ENCODE results near the gene TBX1. TPM values are rescaled to one million over a fixed set of nuclear protein-coding genes. Genes with fewer than 3 reads are reported as not detected.

TBX1 gene
- total RNA-seq, 4 donors from 2014 or later = 1.0 to 23.2 (median 5.8) TPM

DNA sequence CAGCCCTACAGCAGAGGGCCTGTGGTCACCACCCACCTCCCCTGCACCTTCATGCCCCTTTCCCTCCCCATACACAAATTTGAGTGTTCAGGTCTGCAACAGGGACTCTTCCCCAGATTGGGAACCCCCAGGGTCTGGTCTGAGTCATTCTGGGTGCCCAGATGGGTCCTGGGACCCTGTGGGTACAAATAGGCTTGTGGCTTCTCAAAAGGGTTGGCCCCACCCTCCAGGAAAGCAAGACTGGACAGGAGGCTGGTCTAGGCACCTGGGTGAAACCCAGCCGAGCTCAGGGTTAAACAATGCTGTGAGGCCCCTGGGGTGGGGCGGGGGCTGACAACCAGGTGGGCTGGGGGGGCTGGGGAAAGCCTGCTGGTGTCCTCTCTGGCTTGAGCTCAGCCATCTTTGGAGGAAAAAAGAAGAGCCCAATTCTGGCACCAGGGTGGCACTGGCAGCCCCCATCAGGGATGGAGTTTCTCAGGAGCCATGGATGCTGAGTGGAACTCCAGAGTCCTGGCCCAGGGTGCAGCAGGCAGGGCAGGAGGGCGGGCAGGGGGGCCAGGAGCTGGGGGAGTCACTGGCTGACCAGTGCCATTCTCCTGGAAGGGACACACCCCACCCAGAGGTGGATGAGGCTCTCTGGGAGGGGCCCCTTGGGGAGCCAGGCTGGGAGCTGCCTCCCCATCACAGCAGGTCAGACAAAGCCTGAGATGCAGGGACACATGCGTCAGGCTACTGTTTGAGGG lies 45.2 kb upstream of the TBX1 start:
- H3K27ac ChIP-seq = peak overlapping the region; percentile 46 to 63
- peak overlapping the region; percentile 39 to 69 for H3K4me3 ChIP-seq
- H3K27me3 ChIP-seq = no peaks in the 10 kb centered on the region
- H3K4me1 ChIP-seq = no peaks in the 10 kb centered on the region
- TF ChIP-seq, protein P1, sequence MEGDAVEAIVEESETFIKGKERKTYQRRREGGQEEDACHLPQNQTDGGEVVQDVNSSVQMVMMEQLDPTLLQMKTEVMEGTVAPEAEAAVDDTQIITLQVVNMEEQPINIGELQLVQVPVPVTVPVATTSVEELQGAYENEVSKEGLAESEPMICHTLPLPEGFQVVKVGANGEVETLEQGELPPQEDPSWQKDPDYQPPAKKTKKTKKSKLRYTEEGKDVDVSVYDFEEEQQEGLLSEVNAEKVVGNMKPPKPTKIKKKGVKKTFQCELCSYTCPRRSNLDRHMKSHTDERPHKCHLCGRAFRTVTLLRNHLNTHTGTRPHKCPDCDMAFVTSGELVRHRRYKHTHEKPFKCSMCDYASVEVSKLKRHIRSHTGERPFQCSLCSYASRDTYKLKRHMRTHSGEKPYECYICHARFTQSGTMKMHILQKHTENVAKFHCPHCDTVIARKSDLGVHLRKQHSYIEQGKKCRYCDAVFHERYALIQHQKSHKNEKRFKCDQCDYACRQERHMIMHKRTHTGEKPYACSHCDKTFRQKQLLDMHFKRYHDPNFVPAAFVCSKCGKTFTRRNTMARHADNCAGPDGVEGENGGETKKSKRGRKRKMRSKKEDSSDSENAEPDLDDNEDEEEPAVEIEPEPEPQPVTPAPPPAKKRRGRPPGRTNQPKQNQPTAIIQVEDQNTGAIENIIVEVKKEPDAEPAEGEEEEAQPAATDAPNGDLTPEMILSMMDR (IDR thresholded peaks at IDR 0.05) = no peak
- no peak for TF ChIP-seq POLR2A (IDR thresholded peaks at IDR 0.05)
- no peaks in the 10 kb centered on the region for H3K36me3 ChIP-seq
- no peak for DNase-seq
- intact Hi-C loops (cut with DNase I; ENCODE audit: low total_unique reads) = no loop called here
- H3K9me3 ChIP-seq = no peaks in the 10 kb centered on the region

DNA sequence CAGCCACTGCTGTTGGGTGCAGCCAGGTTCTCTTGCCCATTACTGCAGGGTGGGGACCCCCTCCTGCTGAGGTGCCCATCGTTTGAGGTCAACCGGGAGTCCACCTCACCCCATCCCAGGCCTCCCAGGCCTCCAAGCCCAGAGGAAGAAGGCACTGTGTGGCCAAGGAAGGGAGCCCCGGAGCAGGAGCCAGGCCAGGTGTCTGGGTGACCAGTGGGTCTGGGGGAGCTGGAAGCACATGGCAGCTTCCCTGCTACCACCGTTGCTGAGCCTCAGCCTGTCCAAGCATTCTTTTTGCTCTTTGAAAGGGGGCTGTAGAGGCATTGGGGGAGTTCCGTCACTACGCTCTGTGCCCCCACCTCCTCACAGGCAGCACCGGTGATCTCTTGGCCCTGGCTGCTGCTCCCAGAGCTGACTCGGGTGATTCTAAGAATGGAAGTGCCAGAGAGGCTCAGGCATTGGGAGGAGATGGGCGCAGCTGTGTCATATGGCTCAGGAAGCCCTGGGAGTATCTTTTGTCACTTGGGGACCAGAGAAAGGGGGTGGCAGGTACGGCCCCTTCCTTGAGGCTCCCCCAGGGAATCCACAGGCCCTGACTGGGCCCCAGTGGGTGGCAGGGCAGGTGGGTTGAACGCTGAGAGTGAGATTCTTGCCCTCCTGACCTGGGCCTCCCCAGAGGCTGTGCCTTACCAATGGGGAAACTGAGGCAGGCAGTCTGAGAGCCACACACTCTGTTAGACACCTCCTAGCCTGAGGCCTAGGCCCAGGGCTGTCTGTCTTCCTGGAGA lies 44.3 kb upstream of the TBX1 start:
- H3K9me3 ChIP-seq = no peaks in the 10 kb centered on the region
- intact Hi-C loops (cut with DNase I; ENCODE audit: low total_unique reads) = no loop called here
- no peak overlapping the region for H3K27ac ChIP-seq
- no peaks in the 10 kb centered on the region for H3K36me3 ChIP-seq
- H3K4me1 ChIP-seq = no peaks in the 10 kb centered on the region
- no peak overlapping the region for H3K4me3 ChIP-seq
- no peak for TF ChIP-seq POLR2A (IDR thresholded peaks at IDR 0.05)
- TF ChIP-seq, protein P1 (IDR thresholded peaks at IDR 0.05) = no peak
- DNase-seq = no peak
- no peaks in the 10 kb centered on the region for H3K27me3 ChIP-seq

DNA sequence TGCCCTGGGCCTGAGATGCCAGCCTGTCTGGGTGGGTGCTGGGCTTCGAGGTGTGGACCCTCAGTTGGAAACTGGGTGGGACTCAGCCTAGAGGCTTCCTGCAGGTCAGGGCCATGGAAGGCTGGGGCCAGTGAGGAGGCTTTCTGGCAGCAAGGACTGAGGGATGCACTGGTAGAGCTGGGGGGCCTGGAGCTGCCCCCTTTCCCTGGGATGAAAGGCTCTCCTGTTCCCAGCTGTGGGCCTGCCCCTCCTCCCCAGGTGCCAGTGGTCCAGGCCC lies 43.8 kb upstream of the TBX1 start:
- DNase-seq = no peak
- Histone ChIP-seq H3K27me3 (no peaks in the 10 kb centered on the region), H3K36me3 (no peaks in the 10 kb centered on the region), H3K9me3 (no peaks in the 10 kb centered on the region), H3K4me3 (no peak overlapping the region), H3K4me1 (no peaks in the 10 kb centered on the region), H3K27ac (no peak overlapping the region)
- TF ChIP-seq, protein P1 (IDR thresholded peaks at IDR 0.05) = no peak
- TF ChIP-seq POLR2A (IDR thresholded peaks at IDR 0.05) = no peak
- intact Hi-C loops (cut with DNase I; ENCODE audit: low total_unique reads) = no loop called here

DNA sequence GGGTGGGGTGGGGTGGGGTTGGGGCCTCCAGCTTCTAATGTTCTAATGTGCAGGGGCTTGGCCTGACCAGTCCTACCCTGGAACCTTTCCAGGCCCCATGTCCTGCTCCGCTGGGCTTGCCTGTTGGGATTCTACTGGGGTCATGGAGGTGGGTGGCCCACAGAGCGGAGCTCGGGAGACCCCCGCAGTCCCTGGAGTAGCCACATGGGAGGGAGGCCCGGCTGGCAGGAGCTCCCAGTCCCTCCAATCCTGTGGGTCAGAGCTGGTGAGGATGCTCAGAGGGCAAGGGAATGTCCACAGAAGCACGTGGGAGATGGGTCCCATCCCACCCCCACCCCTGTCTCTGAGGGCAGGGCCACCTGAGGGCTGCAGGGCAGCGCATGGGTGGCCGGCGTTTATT lies 43.4 kb upstream of the TBX1 start:
- no peak for DNase-seq
- H3K4me3 ChIP-seq = no peak overlapping the region

More for the DNA sequence above, 43.4 kb upstream of the TBX1 start:
- no peak for TF ChIP-seq POLR2A (IDR thresholded peaks at IDR 0.05)
- TF ChIP-seq, protein P1 (IDR thresholded peaks at IDR 0.05) = no peak
- Histone ChIP-seq H3K9me3 (no peaks in the 10 kb centered on the region), H3K27me3 (no peaks in the 10 kb centered on the region), H3K36me3 (no peaks in the 10 kb centered on the region), H3K4me1 (no peaks in the 10 kb centered on the region), H3K27ac (peak overlapping the region in 1 of 2 donors; percentile 72)
- intact Hi-C loops (cut with DNase I; ENCODE audit: low total_unique reads) = no loop called here

Data from uterus (tissue), 4 donors.